GM18870 (cell line): ENCODE data around the gene GABRQ.
"Not testable (repeated sequence)": the region's sequence is repeated elsewhere in the genome, so short reads cannot be mapped to it uniquely, and the experiment has no call there.

Experiments
- ATAC-seq: cut with Tn5 transposase; IDR thresholded peaks from one replicate; pipeline ENCODE4 v1.9.1; 2021; ENCODE audit warnings: moderate library complexity; ENCODE audit not compliant: unreplicated experiment

Gene GABRQ

GRCh38 chrX:152656890-152657289, 19.2 kb downstream of the GABRQ start:
- ATAC-seq = no peak

- ATAC-seq = no peak
These were observed 20.6 kb downstream of the GABRQ start for GRCh38 chrX:152658302-152658701.

GRCh38 chrX:152663086-152663485, 25.4 kb downstream of the GABRQ start:
- no peak for ATAC-seq

GRCh38 chrX:152674135-152674534, 36.4 kb downstream of the GABRQ start:
- no peak for ATAC-seq

- not testable (repeated sequence) for ATAC-seq
These were observed 37.0 kb downstream of the GABRQ start for GRCh38 chrX:152674652-152675051.

- ATAC-seq = not testable (repeated sequence)
These were observed 43.3 kb downstream of the GABRQ start for GRCh38 chrX:152681012-152681411.

GRCh38 chrX:152697952-152698931, 60.5 kb downstream of the GABRQ start, which contains the start of gene MAGEA3:
TSS of gene MAGEA3 (plus strand) at chrX:152698794. CDS start at chrX:152700833, 2,039 bp downstream.
- ATAC-seq = not testable (repeated sequence)

GRCh38 chrX:152700390-152700789, 62.7 kb downstream of the GABRQ start:
- not testable (repeated sequence) for ATAC-seq

GRCh38 chrX:152706500-152706899, 68.8 kb downstream of the GABRQ start:
- not testable (repeated sequence) for ATAC-seq
